CD4-positive, alpha-beta T cell treated with Interleukin-1 beta for 1 hour (primary cell): ENCODE measurements around the gene NUBP2.

ENCODE experiments used
- DNase-seq, 2 donors: peaks; one replicate each; pipeline ENCODE4 v3.0.0-alpha.2; 2020 to 2022

NUBP2 gene

DNA sequence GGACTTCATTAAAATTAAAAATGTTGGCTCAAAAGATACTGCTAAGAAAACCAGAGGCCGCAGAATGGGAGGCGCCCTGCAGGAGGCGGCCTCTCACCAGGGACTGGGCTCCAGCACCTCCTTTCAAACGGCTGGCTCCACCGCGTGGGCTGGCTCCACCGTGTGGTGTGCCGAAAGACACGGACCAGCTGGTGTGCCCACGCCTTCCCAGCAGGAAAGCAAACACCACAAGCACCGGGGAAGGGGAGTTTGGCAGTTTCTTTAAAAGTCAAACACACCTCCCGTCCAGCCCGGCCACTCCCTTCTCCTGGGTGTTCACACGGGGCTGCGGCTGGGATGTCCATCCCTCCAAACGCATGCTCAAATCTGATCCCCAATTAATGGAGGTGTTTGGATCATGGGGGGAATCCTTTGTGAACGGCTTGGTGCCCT is 30.0 kb downstream of the NUBP2 start:
- DNase-seq, result peak; percentile 36 to 42

DNA sequence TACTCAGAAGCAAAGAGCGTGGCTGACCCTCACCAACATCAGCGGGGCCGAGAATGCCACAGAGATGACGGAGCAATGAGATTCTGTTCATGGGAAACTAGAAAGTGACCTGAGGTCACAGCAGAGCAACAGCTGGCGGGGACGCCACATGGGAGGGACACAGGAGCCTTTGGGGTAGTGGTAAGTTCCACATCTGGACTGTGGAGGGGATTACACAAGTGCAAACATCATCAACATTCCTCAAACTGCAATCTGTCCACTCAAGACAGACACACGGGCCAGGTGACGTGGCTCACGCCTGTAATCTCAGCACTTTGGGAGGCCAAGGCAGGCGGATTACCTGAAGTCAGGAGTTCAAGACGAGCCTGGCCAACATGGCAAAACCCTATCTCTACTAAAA is 32.7 kb downstream of the NUBP2 start:
- DNase-seq, result no peak

DNA sequence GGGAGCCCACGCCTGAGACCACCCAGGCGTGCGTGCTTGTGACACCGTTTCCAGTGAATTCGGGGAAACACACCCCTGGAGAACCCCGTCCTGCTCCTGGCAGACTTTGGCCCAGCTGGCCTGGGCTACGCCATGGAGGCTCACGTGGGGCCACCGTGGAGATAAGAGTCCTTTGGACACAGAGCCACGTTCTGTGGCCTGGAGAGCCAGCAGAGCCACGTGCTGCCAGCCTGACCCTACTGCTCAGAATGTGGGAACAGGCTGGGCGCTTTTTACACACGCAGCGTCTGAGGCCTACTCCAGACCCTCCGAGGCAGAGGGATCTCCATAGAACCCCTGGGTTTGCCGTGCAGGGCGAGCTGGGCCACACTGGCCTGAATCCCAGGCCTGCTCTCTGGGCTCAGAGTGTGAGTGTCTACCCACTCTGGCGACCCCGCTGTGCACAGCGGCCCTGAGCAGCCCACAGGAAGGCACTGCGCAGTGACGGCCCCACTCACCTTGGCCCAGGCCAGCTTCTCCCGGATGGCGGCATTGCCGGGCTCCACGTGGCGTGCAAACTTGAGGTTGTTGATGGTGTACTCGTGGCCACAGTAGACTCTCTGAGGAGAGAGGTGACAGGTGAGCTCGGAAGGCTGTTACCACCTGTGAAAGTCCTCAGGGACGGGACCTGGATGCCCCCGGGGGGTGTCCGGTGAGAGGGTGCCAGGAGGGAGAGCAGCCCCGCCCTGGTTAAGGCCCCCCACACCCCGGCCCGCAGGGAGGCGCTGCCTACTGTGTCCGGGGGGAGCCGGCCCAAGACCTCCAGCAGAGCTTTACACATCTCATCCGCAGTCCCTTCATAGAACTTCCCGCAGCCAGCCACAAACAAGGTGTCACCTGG is 33.9 kb downstream of the NUBP2 start:
- DNase-seq, result no peak

DNA sequence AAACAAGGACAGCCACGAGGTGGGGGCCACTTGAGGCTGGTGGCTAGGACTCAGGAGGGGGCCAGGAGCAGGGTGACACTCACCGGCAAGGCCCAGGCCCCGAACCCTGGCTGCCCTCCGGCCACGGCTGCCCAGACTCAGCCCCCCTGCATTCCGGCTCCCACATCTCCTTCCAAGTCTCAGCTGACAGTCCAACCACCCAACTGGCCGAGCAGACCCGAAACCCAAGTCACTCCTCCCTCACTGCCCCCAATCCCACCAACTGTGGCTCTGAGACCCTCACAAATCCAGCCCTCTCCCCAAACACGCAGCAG is 34.5 kb downstream of the NUBP2 start:
- no peak for DNase-seq

DNA sequence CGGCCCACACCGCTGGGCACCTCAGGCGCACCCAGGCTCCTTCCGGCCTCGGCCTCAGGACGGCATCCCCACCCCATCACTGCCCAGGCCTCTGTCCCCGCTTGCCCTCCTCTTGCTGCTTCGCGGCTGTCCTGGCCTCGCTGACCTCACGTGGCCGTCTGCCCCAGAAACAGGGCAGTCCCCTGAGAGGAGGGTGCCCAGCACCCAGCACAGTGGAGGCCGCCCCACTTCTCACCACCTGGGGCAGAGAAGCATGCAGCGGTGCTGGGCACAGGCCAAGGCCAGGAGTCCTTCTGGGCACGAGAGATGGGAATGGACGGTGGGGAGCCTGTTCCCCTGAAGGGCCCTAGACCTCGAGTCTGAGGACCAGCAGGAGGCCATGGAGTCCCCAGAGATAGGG is 35.0 kb downstream of the NUBP2 start:
- DNase-seq, result no peak

DNA sequence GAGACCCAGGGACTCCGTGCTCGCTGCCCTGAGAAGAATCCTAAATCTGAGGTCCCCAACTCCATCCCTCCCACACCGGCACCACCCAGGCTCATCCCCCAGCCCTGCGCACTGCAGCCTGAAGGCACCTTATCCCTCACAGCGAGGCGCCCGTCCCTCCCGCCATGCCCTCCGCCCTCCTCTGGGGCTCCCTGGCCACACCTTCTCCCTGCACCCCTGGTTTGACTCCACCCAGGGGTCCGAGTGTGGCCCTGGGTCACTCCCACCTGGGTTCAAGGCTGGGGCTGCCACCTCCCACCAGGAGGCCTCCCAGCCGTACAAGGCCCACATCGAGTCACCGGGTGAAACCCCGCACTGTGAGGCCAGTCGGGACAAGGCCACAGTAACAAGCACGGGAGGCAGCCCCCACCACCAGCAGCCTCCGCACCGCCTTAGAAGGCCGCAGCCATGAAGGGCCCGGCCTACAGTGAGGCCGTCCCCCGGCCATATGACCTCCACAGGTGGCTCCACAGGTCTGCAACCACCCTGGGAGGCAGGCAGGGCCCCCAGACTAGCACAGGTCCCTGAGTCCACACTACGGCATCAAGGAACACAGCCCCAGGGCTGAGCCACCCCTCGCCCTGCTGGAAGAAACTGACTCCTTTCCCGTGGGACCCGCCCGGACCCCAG is 35.6 kb downstream of the NUBP2 start:
- no peak for DNase-seq

DNA sequence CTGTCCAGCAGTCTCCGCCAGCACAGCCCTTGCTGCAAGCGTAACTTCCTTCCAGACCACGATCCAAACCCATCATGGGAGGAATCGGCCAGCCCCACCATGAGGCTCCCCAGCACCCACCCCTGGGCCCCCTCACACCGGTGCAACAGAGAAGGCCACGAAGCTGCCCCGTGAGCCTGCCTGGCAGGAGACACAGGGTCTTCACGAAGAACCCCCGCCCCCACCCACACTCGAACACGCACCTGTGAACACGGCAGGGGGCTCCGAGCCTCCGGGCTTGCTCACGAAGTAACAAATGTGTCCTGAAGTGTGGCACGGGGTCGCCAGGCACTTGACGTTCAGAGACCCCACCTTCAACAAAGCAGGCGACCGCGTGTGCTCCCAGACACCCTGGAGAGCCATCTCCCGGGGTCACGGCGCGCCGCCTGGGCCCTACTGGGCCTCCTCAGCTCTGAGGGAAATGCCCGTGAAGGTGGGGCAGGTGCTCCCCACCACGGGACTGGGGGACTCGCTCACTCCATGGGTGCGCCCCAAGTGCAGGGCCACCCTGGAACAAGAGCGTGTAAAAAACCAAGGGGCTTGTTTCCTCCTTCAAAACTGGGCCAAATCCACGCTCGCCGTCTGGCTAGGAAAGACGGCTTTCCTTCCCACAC is 36.2 kb downstream of the NUBP2 start:
- DNase-seq, result no peak

DNA sequence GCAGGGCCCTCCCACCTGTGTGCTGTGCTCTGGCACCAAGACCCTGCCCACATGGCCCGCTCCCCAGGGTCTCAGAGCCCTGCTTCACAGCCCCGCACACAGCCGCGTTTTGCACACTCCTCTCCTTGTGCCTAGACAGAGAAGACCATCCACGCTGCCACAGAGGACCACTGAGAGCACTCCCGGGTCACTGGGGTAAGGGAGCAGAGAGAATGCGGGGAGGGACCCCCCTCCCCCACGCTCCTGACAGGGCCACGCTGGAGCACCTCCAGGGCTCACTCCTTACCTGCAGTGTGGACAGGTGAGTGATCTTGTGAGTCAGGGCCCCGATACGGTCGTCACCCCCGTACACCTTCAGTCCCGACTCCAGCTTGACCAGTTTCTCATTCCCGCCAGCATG is 36.9 kb downstream of the NUBP2 start:
- DNase-seq, result no peak

DNA sequence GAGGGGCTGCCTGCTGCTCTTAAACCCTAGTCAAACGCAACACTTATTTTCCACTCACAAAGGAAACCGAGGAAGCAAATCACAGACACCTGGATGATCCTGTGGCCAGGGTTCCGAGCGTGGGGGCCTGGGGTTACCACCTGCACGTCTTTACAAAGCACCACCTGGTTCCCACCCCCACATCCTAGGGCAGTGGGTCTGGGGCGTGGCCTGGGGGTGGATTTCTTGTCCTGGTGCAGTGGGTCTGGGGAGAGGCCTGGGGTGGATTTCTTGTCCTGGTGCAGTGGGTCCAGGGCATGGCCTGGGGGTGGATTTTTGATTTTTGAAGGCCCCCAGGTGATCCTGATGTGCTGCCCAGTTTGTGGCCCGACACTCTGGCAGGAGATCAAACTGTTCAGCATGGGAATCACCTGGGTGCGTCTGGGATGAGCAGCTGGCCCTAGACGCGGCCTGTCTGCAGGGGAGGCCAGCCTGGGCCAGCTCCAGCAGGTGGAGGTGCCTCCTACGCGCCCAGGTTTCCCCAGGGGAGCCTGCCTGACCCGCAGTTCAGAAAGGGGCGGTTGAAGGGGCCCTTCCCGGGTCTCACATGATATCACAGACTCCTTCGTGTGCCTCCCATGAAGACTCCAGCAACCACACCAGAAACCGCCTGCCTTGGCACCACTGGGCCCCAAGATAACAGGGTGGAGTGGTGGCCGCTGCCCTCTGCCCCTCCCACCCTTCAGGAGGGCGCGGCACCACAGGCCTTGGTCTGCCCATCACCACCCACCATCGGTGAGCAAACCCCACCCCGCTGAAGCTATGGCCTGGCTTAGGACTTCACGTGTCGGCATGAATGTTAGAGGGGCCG is 37.6 kb downstream of the NUBP2 start:
- no peak for DNase-seq

DNA sequence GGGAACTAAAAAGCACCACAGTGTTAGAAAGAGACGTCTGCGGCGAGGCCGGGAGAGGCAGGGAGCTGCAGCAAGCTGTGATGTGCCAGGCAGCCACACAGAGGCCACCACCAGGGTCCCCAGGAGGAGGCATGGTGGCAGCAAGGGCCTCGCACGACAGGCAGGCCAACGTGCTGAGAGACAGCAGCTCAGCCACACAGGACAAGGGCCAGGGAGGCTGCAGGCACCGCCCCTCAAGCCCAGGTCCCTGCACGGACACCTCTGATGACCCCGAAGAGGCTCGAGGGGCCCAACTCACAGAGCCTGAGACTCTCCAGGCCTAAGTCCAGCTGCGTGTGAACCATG is 38.2 kb downstream of the NUBP2 start:
- DNase-seq, result no peak

DNA sequence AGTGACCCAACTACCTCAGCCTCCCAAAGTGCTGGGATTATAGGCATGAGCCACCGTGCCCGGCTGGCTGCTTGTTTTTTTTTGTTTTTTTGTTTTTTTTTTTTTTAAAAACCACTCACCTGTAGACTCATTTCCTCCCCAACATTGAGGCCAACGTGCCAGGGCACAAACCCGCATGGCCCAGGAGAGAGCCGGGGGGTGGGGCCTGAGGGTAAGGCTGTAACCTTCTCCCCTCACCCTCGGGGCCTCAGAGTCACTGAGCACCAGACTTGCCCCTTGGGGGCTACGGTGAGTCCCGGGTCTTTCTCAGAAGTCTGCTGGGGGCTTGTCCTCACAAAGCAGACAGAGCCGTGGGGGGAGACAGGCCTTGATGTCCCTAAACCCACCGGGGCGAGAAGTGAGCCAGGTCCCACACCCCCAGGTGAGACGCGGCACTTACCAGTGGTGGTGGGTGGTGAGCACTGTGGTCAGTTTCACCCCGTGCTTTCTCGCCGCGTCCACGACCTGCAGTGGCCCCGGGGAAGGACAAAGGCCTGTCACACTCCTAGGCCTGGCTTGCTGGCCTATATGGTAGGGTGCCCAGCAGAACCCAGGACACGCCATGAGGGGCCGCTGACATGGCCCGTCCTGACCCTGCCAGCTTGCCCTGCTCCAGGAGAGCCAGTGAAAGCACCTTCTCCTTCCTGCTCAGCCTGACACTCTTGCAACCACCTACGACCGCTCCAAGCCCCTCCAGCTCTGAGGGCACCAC is 39.3 kb downstream of the NUBP2 start:
- DNase-seq, result no peak

DNA sequence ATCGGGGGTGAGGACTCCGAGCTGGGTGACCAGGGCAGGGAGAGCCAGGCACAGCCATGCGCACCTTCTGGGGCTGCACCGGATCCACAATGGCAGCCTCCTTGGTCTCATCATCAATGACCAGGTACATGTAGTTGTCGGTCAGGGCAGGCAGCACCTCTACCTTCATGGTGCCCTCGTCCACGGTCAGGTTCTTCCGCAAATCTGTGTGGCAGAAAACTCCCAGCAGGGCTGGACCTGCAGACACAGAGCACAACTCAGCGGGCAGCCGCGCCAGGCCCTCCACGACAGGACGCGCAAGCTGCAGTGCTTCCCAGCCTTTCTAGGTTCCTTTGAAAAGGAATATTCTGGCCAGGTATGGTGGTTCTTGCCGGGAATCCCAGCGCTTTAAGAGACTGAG is 40.0 kb downstream of the NUBP2 start:
- DNase-seq, result no peak

DNA sequence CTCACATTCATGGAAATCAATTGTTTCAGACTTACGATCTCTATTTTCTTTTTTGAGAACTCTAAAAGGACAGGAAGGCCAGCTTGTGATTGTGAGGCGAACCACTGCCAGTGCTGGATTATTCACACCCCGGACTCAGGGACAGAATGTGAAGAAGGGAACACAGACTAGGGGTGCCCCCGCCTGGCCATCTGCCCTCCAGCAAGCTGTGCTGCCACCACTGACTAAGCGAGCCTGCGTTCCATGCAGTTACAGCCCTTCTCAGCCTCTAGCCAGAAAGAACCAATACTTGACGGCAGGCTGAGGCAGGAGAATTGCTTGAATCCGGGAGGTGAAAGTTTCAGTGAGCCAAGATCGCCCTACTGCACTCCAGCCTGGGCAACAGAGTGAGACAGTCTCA is 41.1 kb downstream of the NUBP2 start:
- peak in 1 of 2 donors; percentile 2 for DNase-seq

DNA sequence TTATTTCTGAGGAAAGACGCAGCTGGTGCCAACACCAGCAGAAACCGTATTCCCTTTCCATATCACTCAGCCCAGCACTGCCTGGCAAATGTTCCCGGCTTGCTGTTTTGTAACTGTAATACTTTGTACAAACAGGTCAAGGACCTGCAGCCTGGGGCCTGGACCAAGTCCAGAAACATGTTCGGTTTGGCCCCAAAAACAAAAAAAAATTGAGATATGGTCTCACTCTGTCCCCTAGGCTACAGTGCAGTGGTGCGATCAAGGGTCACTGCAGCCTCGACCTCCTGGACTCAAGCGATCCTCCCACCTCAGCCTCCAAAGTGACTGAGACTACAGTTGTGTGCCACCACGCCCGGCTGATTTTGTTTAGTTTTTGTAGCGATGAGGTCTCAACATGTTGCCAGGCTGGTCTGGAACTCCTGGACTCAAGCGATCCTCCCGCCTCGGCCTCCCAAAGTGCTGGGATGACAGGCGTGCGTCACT is 42.7 kb downstream of the NUBP2 start:
- no peak for DNase-seq

DNA sequence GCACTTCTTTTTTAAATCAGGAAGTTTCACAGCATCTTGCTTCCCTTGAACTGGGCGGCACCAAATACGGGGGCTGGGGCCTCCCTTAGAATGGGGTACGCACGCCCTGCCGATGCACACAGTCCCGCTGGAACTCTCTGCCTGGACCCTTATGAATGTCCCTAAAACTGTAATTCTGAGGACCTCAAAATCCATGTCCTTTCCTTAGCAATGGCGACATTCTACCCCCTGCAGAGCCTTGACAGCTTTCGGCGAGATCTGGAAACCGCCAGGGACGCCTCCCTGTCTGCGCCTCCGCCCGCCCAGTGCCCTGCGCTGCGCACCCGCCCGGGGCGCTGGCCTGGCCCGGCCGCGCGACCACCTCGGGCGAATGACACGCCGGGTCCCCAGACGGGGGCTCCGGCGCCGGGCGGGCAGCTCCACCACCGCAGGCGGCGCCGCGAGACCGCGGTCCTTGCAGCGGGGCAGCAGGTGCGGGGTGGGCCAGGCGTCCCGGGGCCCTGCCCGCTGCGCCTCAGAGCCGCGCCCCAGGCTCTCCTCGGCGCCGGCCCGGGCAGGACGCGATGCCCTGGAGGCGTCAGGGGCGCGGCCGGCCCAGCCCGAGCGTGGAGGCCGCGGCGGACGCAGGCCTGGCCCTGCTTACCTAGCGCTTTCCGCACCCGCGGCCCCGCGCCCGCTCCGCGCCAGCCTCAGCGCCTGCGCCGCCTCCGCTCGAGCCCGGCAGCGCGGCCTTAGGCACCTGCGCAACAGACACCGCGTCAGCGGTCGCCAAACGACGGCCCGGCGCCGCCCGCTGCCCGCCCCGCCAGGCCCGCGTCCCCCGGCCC is 43.3 kb downstream of the NUBP2 start:
- peak; percentile 18 to 76 for DNase-seq

DNA sequence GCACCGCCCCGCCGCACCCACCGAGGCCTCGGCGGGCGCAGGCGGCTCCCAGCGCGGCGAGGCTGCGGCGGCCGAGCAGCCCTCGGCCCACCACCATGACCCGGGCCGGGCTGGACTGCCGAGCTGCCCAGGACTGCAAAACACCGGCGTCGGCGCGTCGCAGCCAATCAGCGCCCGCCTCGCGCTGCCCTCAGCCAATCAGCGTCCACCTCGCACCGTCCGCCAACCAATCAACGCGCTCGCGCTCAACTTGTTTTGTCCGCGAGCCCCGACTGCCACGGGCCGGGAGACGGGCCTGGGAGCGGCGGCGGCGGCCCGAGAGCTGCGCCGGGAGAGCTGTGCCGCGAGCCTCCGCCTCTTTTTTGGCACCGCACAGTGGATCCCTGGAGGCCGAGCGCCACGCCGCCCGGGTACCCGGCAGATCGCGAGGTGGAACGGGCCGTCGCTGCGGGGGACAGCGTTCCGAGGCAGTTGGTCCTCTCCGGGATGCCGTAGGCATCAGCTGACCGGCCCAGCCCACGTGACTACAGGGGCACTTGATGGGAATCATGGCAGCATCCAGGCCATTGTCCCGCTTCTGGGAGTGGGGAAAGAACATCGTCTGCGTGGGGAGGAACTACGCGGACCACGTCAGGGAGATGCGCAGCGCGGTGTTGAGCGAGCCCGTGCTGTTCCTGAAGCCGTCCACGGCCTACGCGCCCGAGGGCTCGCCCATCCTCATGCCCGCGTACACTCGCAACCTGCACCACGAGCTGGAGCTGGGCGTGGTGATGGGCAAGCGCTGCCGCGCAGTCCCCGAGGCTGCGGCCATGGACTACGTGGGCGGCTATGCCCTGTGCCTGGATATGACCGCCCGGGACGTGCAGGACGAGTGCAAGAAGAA is 44.2 kb downstream of the NUBP2 start, which contains the start of the genes FAHD1 and HAGH:
TSS of gene FAHD1 (plus strand) at position 516 of the 883 bp plus-strand sequence. CDS start at position 549, 33 bp downstream.
TSS of gene HAGH (minus strand) at position 135 of the 883 bp plus-strand sequence. CDS start at position 97, 38 bp downstream.
- peak; percentile 90 to 93 for DNase-seq

DNA sequence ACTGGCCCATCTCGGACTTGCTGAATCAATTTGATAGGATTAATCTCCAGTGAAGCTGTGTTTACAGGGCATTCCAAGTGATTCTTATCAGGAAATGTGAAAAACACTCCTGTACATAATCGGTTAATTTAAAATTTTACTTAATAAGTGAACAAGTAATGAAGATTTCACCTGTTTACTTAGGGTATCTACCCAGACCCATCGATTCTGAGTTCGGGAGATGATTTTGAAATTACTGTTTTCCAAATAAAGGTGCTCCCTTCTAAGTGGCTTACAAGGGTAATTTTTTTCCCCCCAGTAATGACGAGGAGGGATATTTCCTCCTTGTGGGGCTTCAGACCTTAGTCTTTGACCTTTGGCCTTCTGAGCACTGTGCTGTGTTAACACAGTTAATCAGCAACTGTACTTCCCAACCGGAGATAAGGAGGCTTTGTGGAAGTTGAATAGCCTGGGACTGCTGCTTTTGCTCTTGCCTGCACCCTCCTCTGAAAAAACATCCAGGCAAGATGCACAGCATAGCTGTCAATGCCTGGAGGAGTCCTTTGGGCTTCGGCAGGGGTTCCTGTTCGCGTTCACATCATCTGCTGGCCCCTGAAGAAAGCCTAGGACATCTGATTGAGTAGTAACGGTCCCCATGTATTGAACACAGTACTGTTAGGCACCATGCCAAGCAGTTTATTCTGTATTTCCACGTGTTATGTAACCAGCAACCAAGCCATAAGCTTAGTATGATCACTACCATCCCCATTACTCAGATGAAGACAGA is 46.1 kb downstream of the NUBP2 start:
- DNase-seq, result no peak

DNA sequence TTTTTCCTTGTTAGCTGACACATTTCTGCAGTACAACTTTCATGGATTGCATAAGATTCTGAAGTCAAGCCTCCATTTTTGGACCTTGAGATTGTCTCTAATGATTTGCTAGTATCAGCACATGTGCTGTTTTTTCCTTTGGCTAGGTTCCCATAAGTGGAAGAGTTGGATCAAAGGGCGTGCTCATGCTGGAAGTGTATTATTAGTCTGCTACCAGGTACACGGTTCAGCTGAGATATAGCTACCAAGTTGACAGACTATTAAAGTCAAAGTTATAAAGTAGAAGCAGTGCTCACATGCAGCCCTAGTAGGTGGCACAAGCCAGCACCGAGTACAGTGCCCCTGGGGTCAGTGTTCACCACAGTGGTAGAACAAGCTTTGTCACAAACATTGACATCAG is 47.5 kb downstream of the NUBP2 start:
- DNase-seq, result no peak
